GM13977 (cell line): Measurements from ENCODE around the gene NKAIN2.

ENCODE experiments used
- DNase-seq: peaks from one replicate; pipeline ENCODE4 v3.0.0; 2012; ENCODE audit warnings: low spot score
- CTCF ChIP-seq: IDR thresholded peaks from 2 replicates; pipeline ENCODE4 v1.5.1; 2012; ENCODE audit warnings: mild to moderate bottlenecking, control low read depth; ENCODE audit not compliant: insufficient read depth; ENCODE audit errors: extremely low read depth, missing control alignments
- in situ Hi-C: fragments of 300-500 bp; cut with MboI; formaldehyde crosslinking; loops from one replicate; pipeline ENCODE4 v1.12.0; 2022; ENCODE audit warnings: low sequenced_read_pairs, low pct_unique_long_range_greater_than_20kb, mixed read lengths, inconsistent platforms; ENCODE audit not compliant: unreplicated experiment

Gene NKAIN2

GRCh38 chr6:124131779-124132178, 328.1 kb downstream of the NKAIN2 start:
- no peak for TF ChIP-seq CTCF
- DNase-seq: no peak

GRCh38 chr6:124132256-124132655, 328.6 kb downstream of the NKAIN2 start:
- in situ Hi-C loops: no loop called here
- TF ChIP-seq CTCF: no peak
- no peak for DNase-seq

More at GRCh38 chr6:124131779-124132178, 328.1 kb downstream of the NKAIN2 start:
- in situ Hi-C loops: no loop called here

GRCh38 chr6:124142852-124143251, 339.2 kb downstream of the NKAIN2 start:
- no peak for TF ChIP-seq CTCF
- in situ Hi-C loops: no loop called here
- DNase-seq: no peak

GRCh38 chr6:124143435-124143834, 339.8 kb downstream of the NKAIN2 start:
- no peak for DNase-seq
- no peak for TF ChIP-seq CTCF
- in situ Hi-C loops: no loop called here

GRCh38 chr6:124147621-124148020, 344.0 kb downstream of the NKAIN2 start:
- in situ Hi-C loops: no loop called here
- no peak for TF ChIP-seq CTCF
- no peak for DNase-seq

- no peak for TF ChIP-seq CTCF
- DNase-seq: no peak
- in situ Hi-C loops: no loop called here
Observed at GRCh38 chr6:124148236-124148957, 344.7 kb downstream of the NKAIN2 start.

- TF ChIP-seq CTCF: no peak
- no peak for DNase-seq
- in situ Hi-C loops: no loop called here
Observed at GRCh38 chr6:124149646-124150045, 346.0 kb downstream of the NKAIN2 start.
